ENCODE measurements around the gene WFS1.

The WFS1 gene

DNA sequence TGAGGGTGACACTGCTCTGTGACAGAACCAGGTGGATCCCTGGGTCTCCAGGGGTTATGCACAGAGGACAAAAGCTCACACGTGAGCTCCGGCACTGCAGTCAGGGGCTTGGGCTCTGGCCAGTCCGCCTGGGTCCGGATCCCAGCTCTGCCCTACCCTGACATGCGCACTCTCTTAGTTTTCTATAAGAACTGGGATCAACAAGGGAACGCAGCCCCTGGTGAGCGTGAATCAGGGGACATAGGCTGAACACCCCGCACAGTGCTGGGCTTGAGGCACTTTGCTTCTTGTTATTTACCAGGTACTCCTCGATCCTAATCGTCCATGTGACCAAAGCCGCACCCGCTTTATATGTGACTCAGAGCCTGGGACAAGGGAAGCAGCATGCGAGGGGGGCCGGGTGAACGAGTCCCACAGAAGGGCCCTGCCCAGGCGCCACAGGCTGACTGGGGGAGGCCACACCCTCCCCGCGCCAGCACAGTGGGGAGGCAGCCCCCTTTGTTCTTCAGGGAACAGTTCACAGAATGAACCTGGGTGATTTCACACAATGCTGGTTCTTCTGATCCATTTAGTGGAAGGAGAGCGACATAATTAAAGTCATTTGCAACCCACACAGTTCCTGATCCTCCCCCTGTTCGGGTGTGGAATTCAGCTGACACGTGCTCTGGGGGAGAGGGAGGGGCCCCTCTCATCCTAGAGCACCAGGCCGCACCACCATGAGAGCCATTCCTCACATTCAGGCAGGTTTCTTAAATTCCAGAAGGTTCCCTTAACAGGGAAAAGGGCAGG is 55.5 kb downstream of the WFS1 start:
- DNase-seq (ENCODE audit: low spot score) = no peak

DNA sequence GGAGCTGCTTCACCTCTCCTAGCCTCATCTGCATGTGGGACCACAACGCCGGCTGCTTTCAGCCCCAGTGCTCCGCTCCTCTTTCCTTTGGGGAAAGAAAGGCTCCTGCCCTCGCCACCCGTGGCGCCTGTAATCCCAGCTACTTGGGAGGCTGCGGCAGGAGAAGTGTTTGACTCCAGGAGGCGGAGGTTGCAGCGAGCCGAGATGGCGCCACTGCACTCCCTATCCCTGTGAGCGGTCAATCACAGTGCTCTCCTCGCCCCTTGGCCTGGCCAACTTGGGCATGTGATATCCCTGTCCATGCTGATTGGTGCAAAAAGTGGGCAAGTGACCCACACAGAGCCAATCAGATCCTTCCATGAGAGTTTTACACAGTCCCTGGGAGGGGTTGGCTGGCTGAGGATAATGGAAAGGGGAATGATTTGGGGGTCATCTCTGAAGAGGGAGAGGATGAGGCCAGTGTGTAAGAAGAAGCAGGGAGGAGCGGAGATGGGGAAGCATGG is 56.2 kb downstream of the WFS1 start:
- no peak for DNase-seq (ENCODE audit: low spot score)

GRCh38 chr4:6326312-6327060 is 56.8 kb downstream of the WFS1 start:
- DNase-seq (ENCODE audit: low spot score) = no peak

DNA sequence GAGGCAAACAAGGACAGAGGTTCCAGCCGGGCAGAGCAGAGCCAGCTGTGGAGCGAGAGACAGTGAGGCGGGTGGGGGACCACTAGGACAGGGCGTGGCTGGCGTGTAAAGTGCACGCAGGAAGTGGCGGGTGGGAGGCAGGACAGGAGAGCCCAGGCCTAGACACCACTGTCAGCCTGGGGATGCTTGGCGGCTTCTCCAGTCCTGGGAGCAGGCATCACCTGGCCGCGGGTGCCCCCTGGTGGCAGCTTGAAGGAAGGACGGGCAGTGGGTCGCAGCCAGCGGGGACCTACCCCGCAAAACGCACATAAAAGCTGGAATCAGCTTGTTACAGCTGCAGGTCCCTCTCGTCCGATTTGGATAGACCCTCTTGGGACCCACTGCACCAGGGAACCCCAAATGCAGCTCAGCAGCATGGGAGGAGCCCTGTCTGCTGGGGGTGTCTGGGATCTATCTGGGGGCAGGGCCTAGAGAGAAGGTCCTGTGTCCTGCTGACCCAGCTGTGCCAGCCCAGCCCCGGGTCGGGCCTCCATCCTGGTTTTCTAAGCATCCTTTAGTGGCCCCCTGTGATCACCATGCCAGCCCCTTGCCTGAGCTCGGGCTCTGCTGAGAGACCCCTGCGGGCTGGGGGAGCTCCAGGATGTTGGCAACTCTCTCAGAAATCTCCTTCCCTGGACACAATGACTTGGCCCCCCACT is 57.7 kb downstream of the WFS1 start:
- peak; percentile 59 for DNase-seq (ENCODE audit: low spot score)

DNA sequence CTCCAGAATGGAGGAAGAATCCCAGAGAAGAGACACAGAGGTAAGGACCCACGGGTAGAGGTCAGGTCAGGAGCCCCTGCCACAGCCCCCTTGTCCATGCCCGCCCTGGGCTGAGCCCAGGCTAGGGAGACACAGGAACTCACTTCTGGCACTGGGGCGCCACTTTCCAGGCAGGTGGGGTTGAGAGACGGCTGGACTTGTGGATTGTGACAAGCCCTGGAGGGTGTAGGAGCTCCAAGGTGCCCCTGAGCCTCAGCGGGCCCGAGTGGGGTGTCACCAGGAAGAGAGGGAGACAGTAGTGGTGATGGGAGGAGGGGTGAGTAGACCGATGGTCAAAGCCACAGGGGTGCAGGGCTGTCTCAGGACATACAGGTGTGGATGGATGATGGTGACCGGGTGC is 58.9 kb downstream of the WFS1 start:
- DNase-seq (ENCODE audit: low spot score) = no peak

- DNase-seq (ENCODE audit: low spot score) = no peak
These were observed 60.1 kb downstream of the WFS1 start for GRCh38 chr4:6329478-6330383.

DNA sequence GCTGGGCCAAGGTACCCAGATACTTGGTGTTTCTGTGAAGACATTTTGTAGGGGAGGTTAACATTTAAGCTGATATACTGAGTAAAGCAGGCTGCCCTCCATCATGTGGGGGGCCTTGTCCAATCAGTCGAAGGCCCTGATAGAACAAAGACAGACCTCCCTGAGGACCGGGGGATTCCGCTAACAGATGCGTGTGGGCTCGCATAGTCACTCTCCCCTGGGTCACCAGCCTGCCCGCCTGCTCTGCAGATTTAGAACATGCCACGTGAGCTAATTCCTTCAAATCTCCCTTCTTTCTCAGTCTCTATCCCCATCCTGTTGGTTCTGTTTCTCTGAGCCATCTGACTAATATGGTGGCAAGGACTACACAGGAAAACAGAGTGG is 60.7 kb downstream of the WFS1 start:
- no peak for DNase-seq (ENCODE audit: low spot score)

DNA sequence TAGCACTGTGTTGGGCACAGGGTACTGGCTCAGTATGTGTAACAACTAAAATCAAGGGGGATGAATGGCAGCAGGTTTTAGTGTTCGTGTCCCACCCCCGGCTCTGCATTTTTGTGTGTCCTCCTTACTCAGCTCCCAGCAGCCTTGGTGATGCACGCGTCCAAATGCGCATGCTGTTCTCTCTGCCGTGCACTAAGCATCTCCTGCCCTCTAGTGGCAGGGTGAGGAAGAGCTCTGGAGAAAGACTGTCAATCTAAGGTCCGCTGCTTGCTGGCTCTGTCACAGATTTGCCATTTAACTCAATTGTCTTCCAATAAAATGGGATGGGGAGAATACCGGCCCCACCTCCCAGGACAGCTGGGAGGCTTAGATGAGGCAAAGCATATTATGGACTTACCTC is 61.4 kb downstream of the WFS1 start:
- no peak for DNase-seq (ENCODE audit: low spot score)

- no peak for DNase-seq (ENCODE audit: low spot score)
These were observed 61.8 kb downstream of the WFS1 start for GRCh38 chr4:6331468-6331867.

DNA sequence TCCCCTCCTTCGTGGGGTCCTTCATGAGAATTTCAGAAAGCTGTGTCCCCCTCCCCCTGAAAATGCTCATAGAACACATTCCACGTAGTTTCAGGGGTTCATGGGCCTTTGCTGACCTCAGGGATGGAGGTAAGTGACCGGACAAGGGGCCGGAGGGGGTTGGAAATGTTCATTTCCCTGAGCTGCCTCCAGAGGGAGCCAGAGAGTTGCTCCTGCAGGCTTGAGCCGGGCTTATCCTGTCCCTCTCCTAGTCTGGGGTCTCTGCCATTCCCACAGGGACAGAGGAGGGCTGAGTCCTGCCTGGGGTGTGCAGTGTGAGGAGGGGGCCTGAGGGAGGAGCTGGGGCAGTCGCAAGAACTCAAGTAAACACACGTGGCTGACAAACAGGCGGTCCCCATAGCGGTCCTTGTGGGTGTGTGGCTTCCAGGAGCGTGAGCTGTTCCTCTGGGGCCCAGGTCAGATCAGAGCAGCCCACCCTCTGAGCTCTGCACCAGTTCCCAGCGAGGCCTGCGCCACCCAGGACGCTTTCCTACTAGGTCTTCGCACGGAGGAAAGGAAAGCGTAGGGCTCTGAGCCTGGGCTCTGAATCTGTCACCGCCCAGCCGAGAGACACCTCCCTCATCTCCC is 62.5 kb downstream of the WFS1 start:
- peak; percentile 20 for DNase-seq (ENCODE audit: low spot score)

- no peak for DNase-seq (ENCODE audit: low spot score)
These were observed 63.0 kb downstream of the WFS1 start for GRCh38 chr4:6332669-6333050.

- DNase-seq (ENCODE audit: low spot score) = no peak
These were observed 63.9 kb downstream of the WFS1 start for GRCh38 chr4:6333301-6334202.

- no peak for DNase-seq (ENCODE audit: low spot score)
These were observed 64.7 kb downstream of the WFS1 start for GRCh38 chr4:6334203-6334887.

GRCh38 chr4:6335040-6335590 is 65.5 kb downstream of the WFS1 start:
- no peak for DNase-seq (ENCODE audit: low spot score)

- DNase-seq (ENCODE audit: low spot score) = no peak
These were observed 66.5 kb downstream of the WFS1 start for GRCh38 chr4:6336166-6336565.

DNA sequence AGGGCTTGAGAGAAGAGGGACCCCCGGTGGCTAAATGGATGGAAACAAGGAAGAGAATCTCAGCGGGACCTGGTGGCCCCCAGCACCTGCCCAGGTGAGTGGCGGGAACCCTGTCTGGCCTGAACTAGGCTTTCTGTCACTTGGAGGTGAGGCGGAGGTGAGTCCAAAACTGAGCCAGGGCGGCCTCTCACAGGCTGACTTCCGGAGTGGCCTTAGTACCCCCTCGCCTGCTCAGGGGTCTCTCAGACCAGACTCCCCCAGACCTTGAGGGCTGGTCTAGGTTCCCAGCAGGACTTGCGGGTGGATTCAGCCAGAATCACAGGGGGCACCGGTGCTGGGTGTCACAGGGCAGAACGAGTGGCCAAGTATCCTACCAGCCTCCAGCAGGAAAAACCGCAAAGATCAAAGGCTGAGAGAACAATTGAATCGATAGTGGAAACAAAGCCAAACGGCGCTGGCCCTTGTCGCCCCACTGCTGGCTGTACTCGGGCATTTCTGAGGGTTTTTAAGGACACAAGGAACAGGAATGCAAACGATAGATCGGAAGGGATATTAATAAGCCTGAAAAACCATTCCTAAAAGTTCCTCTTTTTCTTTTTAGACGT is 67.8 kb downstream of the WFS1 start:
- DNase-seq (ENCODE audit: low spot score) = no peak

- no peak for DNase-seq (ENCODE audit: low spot score)
These were observed 68.7 kb downstream of the WFS1 start for GRCh38 chr4:6338175-6338950.

Measured in pons (tissue), 1 donor.